Vagina (tissue), 2 donors: ENCODE measurements around the gene HOXA6. TPM values are rescaled to one million over a fixed set of nuclear protein-coding genes. Genes with fewer than 3 reads are reported as not detected.

Source experiments
- DNase-seq, 2 donors: peaks; one replicate each; pipeline ENCODE4 v3.0.0-alpha.2; 2017; ENCODE audit errors: extremely low spot score in 2 of 2
- H3K27ac ChIP-seq: fragments of 200-600 bp; sonication (generic); one replicate; pipeline ENCODE4 v1.5.1; 2019
- H3K27me3 ChIP-seq: fragments of 200-600 bp; sonication (generic); one replicate; pipeline ENCODE4 v1.5.1; 2019
- H3K36me3 ChIP-seq, 2 donors: fragments of 200-600 bp; sonication (generic); one replicate each; pipeline ENCODE4 v1.5.1; 2017 to 2019
- H3K4me1 ChIP-seq: fragments of 200-600 bp; sonication (generic); one replicate; pipeline ENCODE4 v1.5.1; 2019
- H3K4me3 ChIP-seq, 2 donors: fragments of 200-600 bp; sonication (generic); 1 replicate in 1 of 2; 2 replicates in 1 of 2; pipeline ENCODE4 v1.5.1; 2016 to 2019
- H3K9me3 ChIP-seq: fragments of 200-600 bp; sonication (generic); one replicate; pipeline ENCODE4 v1.5.1; 2019
- CTCF ChIP-seq, 3 experiments: fragments of 450-650 bp in 2 of 3; fragments of 200-600 bp in 1 of 3; sonication (generic) in 1 of 3; IDR thresholded peaks; one replicate each; pipeline ENCODE4 v1.5.1; 2017 to 2019; ENCODE audit warnings: antibody characterized with exemption in 3 of 3, mild to moderate bottlenecking in 2 of 3, moderate library complexity in 2 of 3
- POLR2A ChIP-seq, 2 donors: fragments of 450-650 bp; IDR thresholded peaks; one replicate each; pipeline ENCODE4 v1.6.1; 2017; ENCODE audit warnings: antibody characterized with exemption in 2 of 2, mild to moderate bottlenecking in 2 of 2, moderate library complexity in 2 of 2
- POLR2AphosphoS5 ChIP-seq, 2 donors: sonication (generic); formaldehyde crosslinking; IDR thresholded peaks; one replicate each; pipeline ENCODE4 v1.9.0; 2017; ENCODE audit warnings: antibody characterized with exemption in 2 of 2, mild to moderate bottlenecking in 2 of 2, low read depth in 1 of 2; ENCODE audit not compliant: insufficient read depth in 1 of 2
- intact Hi-C: fragments of 100-400 bp; cut with DNase I; formaldehyde crosslinking; loops from one replicate; pipeline ENCODE4 v1.15.1; 2023
- total RNA-seq: library from RNA; depleted of rRNA; stranded (reverse); fragments of >200 nt; gene quantifications from one replicate; pipeline ENCODE4 v1.2.3, GENCODE V29; 2016

The HOXA6 gene
- total RNA-seq, 1 donor from 2014 or later: 1.7 TPM

DNA sequence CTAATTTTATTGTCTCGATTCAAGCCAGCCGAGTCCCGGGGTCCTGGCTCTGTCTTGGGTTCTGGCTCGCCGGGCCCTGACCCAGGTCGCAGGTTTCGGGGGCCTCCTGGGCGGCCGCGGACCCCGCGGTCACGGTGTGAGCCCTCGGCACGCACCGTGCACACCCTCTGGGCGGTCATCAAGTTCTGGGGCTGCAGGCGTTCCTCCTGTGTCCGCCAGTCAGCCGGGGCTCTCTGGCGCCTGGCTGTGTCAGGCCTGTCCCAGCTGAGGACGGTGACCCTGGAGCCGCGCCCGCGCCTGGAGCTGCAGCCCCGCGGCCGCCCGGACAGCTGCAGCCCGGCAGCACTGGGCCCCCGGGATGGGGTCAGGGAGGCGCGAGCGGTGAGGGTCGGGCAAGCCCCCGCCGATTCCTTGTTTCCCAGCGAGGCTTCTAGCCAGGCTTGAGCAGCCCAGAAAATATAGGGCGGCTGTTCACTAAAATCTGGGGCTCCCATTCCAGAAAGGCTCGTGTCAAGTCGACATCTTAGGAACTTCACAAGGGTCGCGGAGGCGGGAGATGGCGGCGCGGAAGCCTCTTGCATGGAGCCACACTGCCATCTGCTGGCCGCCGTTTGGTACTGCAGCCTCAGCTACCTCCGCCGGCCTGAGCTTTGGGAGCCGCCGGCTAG is 13.1 kb upstream of the HOXA6 start:
- intact Hi-C loops: loop anchor here (10.0 kb wide), 1 partner anchor 1306 kb away; no protein-coding TSS in a partner anchor
- Histone ChIP-seq H3K36me3 (no peaks in the 10 kb centered on the region), H3K27ac (peak overlapping the region; percentile 75), H3K4me3 (peak overlapping the region; percentile 55 to 64), H3K9me3 (no peaks in the 10 kb centered on the region), H3K4me1 (peaks cover 42% of the 10 kb centered on the region), H3K27me3 (no peaks in the 10 kb centered on the region)
- TF ChIP-seq POLR2AphosphoS5 (IDR thresholded peaks at IDR 0.05; ENCODE audit: insufficient read depth in 1 of 2, low read depth in 1 of 2): peak; percentile 9 to 29
- no peak for TF ChIP-seq POLR2A (IDR thresholded peaks at IDR 0.05)
- TF ChIP-seq CTCF (IDR thresholded peaks at IDR 0.05): peak; percentile 98 to 100 (median 99)
- no peak for DNase-seq

DNA sequence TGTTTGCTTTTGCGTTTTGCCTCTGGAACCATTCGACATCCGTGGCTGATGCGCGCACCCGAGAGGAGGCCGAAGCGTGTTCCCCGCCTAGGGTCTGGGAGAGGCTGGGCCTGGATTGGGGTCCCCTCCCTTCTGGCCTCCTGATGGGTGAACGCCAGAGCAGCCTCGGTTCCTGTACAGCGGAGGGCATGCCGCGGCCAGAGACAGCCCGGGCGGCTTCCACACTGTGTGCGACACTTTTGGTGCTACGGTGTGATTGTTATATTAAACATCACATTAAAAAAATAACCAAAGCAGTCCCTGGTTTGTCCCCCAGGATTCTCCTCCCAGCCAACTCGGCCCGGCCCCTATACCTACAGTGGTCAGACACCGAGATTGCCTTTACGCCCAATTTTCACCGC is 12.6 kb upstream of the HOXA6 start:
- Histone ChIP-seq H3K27ac (peak overlapping the region; percentile 75), H3K4me3 (peak overlapping the region; percentile 55 to 64), H3K36me3 (no peaks in the 10 kb centered on the region), H3K9me3 (no peaks in the 10 kb centered on the region), H3K4me1 (peaks cover 44% of the 10 kb centered on the region), H3K27me3 (no peaks in the 10 kb centered on the region)
- no peak for DNase-seq
- TF ChIP-seq CTCF (IDR thresholded peaks at IDR 0.05) (no peak), POLR2A (IDR thresholded peaks at IDR 0.05) (no peak), POLR2AphosphoS5 (IDR thresholded peaks at IDR 0.05; ENCODE audit: insufficient read depth in 1 of 2, low read depth in 1 of 2) (no peak)
- intact Hi-C loops: loop anchor here (10.0 kb wide), 1 partner anchor 1305 kb away; no protein-coding TSS in a partner anchor

- H3K27me3 ChIP-seq: no peaks in the 10 kb centered on the region
- TF ChIP-seq POLR2AphosphoS5 (IDR thresholded peaks at IDR 0.05; ENCODE audit: insufficient read depth in 1 of 2, low read depth in 1 of 2) (no peak), POLR2A (IDR thresholded peaks at IDR 0.05) (no peak), CTCF (IDR thresholded peaks at IDR 0.05) (no peak)
- peaks cover 45% of the 10 kb centered on the region for H3K4me1 ChIP-seq
- H3K27ac ChIP-seq: peak overlapping the region; percentile 75
- no peaks in the 10 kb centered on the region for H3K36me3 ChIP-seq
- H3K4me3 ChIP-seq: peak overlapping the region; percentile 55 to 64
- no peaks in the 10 kb centered on the region for H3K9me3 ChIP-seq
- intact Hi-C loops: loop anchor here (10.0 kb wide), 2 partner anchors 955 to 1305 kb away; partner anchors contain the start of genes CBX3 and HNRNPA2B1
- no peak for DNase-seq
Measured at GRCh38 chr7:27159266-27160144, 11.9 kb upstream of the HOXA6 start.

- H3K4me1 ChIP-seq: peaks cover 47% of the 10 kb centered on the region
- no peaks in the 10 kb centered on the region for H3K36me3 ChIP-seq
- H3K27ac ChIP-seq: no peak overlapping the region
- H3K9me3 ChIP-seq: no peaks in the 10 kb centered on the region
- TF ChIP-seq POLR2A (IDR thresholded peaks at IDR 0.05) (no peak), CTCF (IDR thresholded peaks at IDR 0.05) (no peak), POLR2AphosphoS5 (IDR thresholded peaks at IDR 0.05; ENCODE audit: insufficient read depth in 1 of 2, low read depth in 1 of 2) (no peak)
- no peak overlapping the region for H3K4me3 ChIP-seq
- no peak for DNase-seq
- intact Hi-C loops: loop anchor here (10.0 kb wide), 1 partner anchor 954 kb away; the partner anchor contains the start of genes CBX3 and HNRNPA2B1
- H3K27me3 ChIP-seq: no peaks in the 10 kb centered on the region
Measured at GRCh38 chr7:27158436-27159265, 11.1 kb upstream of the HOXA6 start.
